SU-DHL-6 (cell line): ENCODE results near the gene BRSK2.

Source experiments
- H2AFZ ChIP-seq: fragments of 200-600 bp; sonication (generic); 2 replicates; pipeline ENCODE4 v1.6.1; 2014; ENCODE audit warnings: low read depth, mild to moderate bottlenecking, moderate library complexity, mixed read lengths, antibody characterized with exemption, low read length; ENCODE audit not compliant: severe bottlenecking
- H3F3A ChIP-seq: fragments of 200-600 bp; shearing (Covaris generic); 2 replicates; pipeline ENCODE4 v1.6.0; 2016; ENCODE audit warnings: antibody characterized with exemption, mild to moderate bottlenecking; ENCODE audit not compliant: insufficient read depth
- H3K27ac ChIP-seq: fragments of 200-600 bp; sonication (generic); 2 replicates; pipeline ENCODE4 v1.5.1; 2016; ENCODE audit warnings: low read depth, mild to moderate bottlenecking, low read length, moderate library complexity, mixed read lengths
- H3K27me3 ChIP-seq: fragments of 200-600 bp; sonication (generic), shearing (Covaris generic); 2 replicates; pipeline ENCODE4 v1.6.0; 2014; ENCODE audit warnings: mild to moderate bottlenecking, low read length
- H3K36me3 ChIP-seq: fragments of 200-600 bp; sonication (generic); 2 replicates; pipeline ENCODE4 v1.6.1; 2014; ENCODE audit warnings: mild to moderate bottlenecking, low read length, mixed read lengths
- H3K4me2 ChIP-seq: fragments of 300-600, 200-600 bp; shearing (Covaris generic), sonication (generic); 2 replicates; pipeline ENCODE4 v1.6.0; 2014; ENCODE audit warnings: low read length, low read depth, mild to moderate bottlenecking; ENCODE audit not compliant: poor library complexity, severe bottlenecking
- H3K4me3 ChIP-seq: fragments of 200-600 bp; sonication (generic); 2 replicates; pipeline ENCODE4 v1.5.1; 2014; ENCODE audit warnings: antibody characterized with exemption, low read length, mild to moderate bottlenecking, mixed read lengths; ENCODE audit not compliant: insufficient read depth, poor library complexity, severe bottlenecking
- H3K79me2 ChIP-seq: fragments of 200-600 bp; sonication (generic); 2 replicates; pipeline ENCODE4 v1.6.1; 2014; ENCODE audit warnings: mild to moderate bottlenecking, low read length, moderate library complexity; ENCODE audit not compliant: insufficient read depth
- H3K9ac ChIP-seq: fragments of 200-600 bp; sonication (generic); 2 replicates; pipeline ENCODE4 v1.7.0; 2014; ENCODE audit warnings: mild to moderate bottlenecking, low read length
- H3K9me2 ChIP-seq: fragments of 200-600 bp; sonication (generic); replicated peaks from 2 replicates; pipeline ENCODE4 v1.6.1; 2014; ENCODE audit warnings: low read length; ENCODE audit not compliant: insufficient read depth
- H3K9me3 ChIP-seq: fragments of 200-600 bp; sonication (generic); 2 replicates; pipeline ENCODE4 v1.6.1; 2014; ENCODE audit warnings: low read length, mixed read lengths; ENCODE audit not compliant: insufficient read depth
- H4K20me1 ChIP-seq: fragments of 200-600 bp; sonication (generic); 2 replicates; pipeline ENCODE4 v1.6.1; 2014; ENCODE audit warnings: low read depth, mild to moderate bottlenecking, antibody characterized with exemption, low read length, moderate library complexity, mixed read lengths
- CTCF ChIP-seq: fragments of 200-600 bp; sonication (generic); IDR thresholded peaks from one replicate; pipeline ENCODE4 v1.5.1; 2017; ENCODE audit warnings: antibody characterized with exemption, mild to moderate bottlenecking, low read length, moderate library complexity; ENCODE audit not compliant: insufficient read depth, poor library complexity, severe bottlenecking
- EZH2phosphoT487 ChIP-seq: fragments of 200-600 bp; sonication (generic), shearing (Covaris generic); conservative IDR thresholded peaks from 2 replicates; pipeline ENCODE4 v1.6.1; 2018; ENCODE audit warnings: mild to moderate bottlenecking, antibody characterized with exemption, low read length, moderate library complexity, mixed read lengths

The BRSK2 gene

DNA sequence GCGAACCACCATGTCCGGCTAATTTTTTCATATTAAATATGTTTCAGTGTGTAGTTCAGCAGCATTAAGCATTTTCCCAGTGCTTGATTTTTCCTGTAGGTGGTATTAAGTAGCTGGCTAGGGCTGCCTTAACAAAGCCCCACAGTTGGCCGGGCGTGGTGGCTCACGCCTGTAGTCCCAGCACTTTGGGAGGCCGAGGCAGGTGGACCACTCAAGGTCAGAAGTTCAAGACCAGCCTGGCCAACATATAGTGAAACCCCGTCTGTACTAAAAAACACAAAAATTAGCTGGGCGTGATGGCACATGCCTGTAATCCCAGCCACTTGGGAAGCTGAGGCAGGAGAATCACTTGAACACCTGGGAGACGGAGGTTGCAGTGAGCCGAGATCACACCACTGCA lies 46.8 kb upstream of the BRSK2 start:
- no peaks in the 10 kb centered on the region for H3K9me2 ChIP-seq
- H3K27me3 ChIP-seq = no peaks in the 10 kb centered on the region
- H3K79me2 ChIP-seq = no peaks in the 10 kb centered on the region
- no peak overlapping the region for H3K4me2 ChIP-seq
- TF ChIP-seq CTCF (no peak), EZH2phosphoT487 (no peak)
- H3K9ac ChIP-seq = no peak overlapping the region
- H3K9me3 ChIP-seq = no peaks in the 10 kb centered on the region
- no peaks in the 10 kb centered on the region for H3F3A ChIP-seq
- H3K27ac ChIP-seq = no peak overlapping the region
- H2AFZ ChIP-seq = no peak overlapping the region
- H3K36me3 ChIP-seq = no peaks in the 10 kb centered on the region
- H4K20me1 ChIP-seq = no peaks in the 10 kb centered on the region
- H3K4me3 ChIP-seq = no peak overlapping the region

- Histone ChIP-seq H2AFZ (no peak overlapping the region), H3K4me3 (no peak overlapping the region), H3K36me3 (no peaks in the 10 kb centered on the region), H3K27ac (no peak overlapping the region), H3F3A (no peaks in the 10 kb centered on the region), H3K4me2 (no peak overlapping the region), H3K9ac (no peak overlapping the region), H3K9me3 (no peaks in the 10 kb centered on the region), H4K20me1 (no peaks in the 10 kb centered on the region), H3K9me2 (no peaks in the 10 kb centered on the region), H3K79me2 (no peaks in the 10 kb centered on the region), H3K27me3 (no peaks in the 10 kb centered on the region)
- TF ChIP-seq EZH2phosphoT487 (no peak), CTCF (no peak)
Observed at GRCh38 chr11:1343391-1344055, 46.2 kb upstream of the BRSK2 start.

GRCh38 chr11:1344056-1344635 lies 45.6 kb upstream of the BRSK2 start:
- Histone ChIP-seq H3K27me3 (no peaks in the 10 kb centered on the region), H3K36me3 (no peaks in the 10 kb centered on the region), H3K9ac (no peak overlapping the region), H3F3A (no peaks in the 10 kb centered on the region), H3K27ac (no peak overlapping the region), H4K20me1 (no peaks in the 10 kb centered on the region), H3K79me2 (no peaks in the 10 kb centered on the region), H3K9me3 (no peaks in the 10 kb centered on the region), H2AFZ (no peak overlapping the region), H3K4me2 (no peak overlapping the region), H3K9me2 (no peaks in the 10 kb centered on the region), H3K4me3 (no peak overlapping the region)
- TF ChIP-seq CTCF (no peak), EZH2phosphoT487 (no peak)
